ENCODE results near the gene COL24A1. TPM values are rescaled to one million over a fixed set of nuclear protein-coding genes. Genes with fewer than 3 reads are reported as not detected.

Gene COL24A1
- total RNA-seq, 4 donors from 2014 or later, result 0.12 to 1.1 (median 0.58) TPM

- DNase-seq (ENCODE audit: low spot score) (no peak), ATAC-seq (ENCODE audit: low FRiP score) (no peak)
- TF ChIP-seq CTCF (IDR thresholded peaks at IDR 0.05), result no peak
These were observed 19.7 kb upstream of the COL24A1 start for GRCh38 chr1:86176226-86176625.

GRCh38 chr1:86175756-86176155, 19.2 kb upstream of the COL24A1 start:
- no peak for TF ChIP-seq CTCF (IDR thresholded peaks at IDR 0.05)
- DNase-seq (ENCODE audit: low spot score) (no peak), ATAC-seq (ENCODE audit: low FRiP score) (no peak)

- DNase-seq (ENCODE audit: low spot score) (no peak), ATAC-seq (ENCODE audit: low FRiP score) (no peak)
- no peak for TF ChIP-seq CTCF (IDR thresholded peaks at IDR 0.05)
These were observed 13.1 kb upstream of the COL24A1 start for GRCh38 chr1:86169625-86170024.

- ATAC-seq (ENCODE audit: low FRiP score) (no peak), DNase-seq (ENCODE audit: low spot score) (no peak)
- TF ChIP-seq CTCF (IDR thresholded peaks at IDR 0.05), result no peak
These were observed 3.2 kb upstream of the COL24A1 start for GRCh38 chr1:86159800-86160199.

GRCh38 chr1:86155807-86156565, 586 bp downstream of the COL24A1 start:
- TF ChIP-seq CTCF (IDR thresholded peaks at IDR 0.05), result no peak
- ATAC-seq (ENCODE audit: low FRiP score), result peak; percentile 52
- DNase-seq (ENCODE audit: low spot score), result no peak

- TF ChIP-seq CTCF (IDR thresholded peaks at IDR 0.05), result no peak
- DNase-seq (ENCODE audit: low spot score), result no peak
- no peak for ATAC-seq (ENCODE audit: low FRiP score)
These were observed 1.3 kb downstream of the COL24A1 start for GRCh38 chr1:86155051-86155806.
